Measurements from ENCODE around the gene MAF.

Gene MAF

GRCh38 chr16:79547085-79547484, 53.5 kb downstream of the MAF start:
- DNase-seq (ENCODE audit: low read depth in 1 of 2, low spot score in 1 of 2) = no peak

All from activated CD4-positive, alpha-beta T cell treated with anti-CD3 and anti-CD28 coated beads, Interleukin-2, amount 50 U/mL, for 24 hours (primary cell).